ENCODE data around the gene ANGEL2.
A peak's percentile ranks its signal among the peaks of the same experiment; 100 is the strongest.
"Not testable (repeated sequence)": the region's sequence is repeated elsewhere in the genome, so short reads cannot be mapped to it uniquely, and the experiment has no call there.

The ANGEL2 gene, protein sequence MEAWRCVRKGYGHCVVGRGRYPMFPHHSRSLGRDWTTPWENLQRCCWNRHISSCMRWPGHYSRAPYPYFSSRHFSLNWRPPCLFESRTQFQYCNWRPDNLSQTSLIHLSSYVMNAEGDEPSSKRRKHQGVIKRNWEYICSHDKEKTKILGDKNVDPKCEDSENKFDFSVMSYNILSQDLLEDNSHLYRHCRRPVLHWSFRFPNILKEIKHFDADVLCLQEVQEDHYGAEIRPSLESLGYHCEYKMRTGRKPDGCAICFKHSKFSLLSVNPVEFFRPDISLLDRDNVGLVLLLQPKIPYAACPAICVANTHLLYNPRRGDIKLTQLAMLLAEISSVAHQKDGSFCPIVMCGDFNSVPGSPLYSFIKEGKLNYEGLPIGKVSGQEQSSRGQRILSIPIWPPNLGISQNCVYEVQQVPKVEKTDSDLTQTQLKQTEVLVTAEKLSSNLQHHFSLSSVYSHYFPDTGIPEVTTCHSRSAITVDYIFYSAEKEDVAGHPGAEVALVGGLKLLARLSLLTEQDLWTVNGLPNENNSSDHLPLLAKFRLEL

DNA sequence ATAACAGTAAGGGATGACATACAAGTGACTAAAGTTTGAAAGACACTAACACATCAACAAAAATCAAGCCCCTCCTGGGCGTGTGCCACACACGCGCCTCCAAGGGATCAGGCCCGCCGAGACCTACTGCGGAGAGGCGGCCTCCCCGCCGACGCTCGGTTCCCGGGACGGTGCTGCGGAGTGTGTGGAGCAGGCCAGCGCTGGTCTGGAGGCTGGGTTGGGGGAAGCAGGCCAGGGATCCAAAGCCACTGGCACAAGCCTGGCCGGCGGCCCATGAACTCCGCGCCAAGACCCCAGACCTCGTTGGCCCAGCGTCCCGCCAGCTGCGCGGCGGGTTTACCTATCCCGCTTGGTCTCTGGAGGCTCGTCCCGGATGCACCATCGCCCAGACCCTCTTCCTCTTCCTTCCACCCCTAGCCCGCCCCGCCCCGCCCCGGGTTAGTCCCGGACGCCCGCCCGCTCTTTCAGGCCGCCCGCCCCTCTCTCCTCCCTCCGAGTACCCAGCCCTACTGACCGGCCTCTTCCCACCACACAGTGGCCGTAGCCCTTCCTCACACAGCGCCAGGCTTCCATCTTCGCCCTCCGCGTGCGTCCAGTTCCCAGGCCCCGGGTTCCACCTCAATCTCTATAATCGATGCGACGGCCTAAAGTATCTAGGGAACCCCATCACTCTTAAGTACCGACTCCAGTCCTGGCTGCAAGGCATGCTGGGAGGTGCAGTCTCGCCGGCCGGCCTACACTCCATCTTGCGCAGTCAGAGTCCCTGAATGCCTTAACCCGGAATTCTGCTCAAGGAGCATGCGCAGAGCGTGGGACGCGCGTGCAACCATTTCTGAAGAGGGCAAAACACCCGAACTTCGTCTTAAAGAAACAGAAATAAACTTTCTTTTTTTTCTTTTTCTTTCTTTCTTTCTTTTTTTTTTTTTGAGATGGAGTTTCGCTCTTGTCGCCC lies at the start of gene ANGEL2:
Gene ANGEL2 (minus strand): TSS at position 769 of the 952 bp plus-strand sequence. CDS start 196 bp downstream, at position 573.
- peak; percentile 99 for DNase-seq (ENCODE audit: low read depth)

DNA sequence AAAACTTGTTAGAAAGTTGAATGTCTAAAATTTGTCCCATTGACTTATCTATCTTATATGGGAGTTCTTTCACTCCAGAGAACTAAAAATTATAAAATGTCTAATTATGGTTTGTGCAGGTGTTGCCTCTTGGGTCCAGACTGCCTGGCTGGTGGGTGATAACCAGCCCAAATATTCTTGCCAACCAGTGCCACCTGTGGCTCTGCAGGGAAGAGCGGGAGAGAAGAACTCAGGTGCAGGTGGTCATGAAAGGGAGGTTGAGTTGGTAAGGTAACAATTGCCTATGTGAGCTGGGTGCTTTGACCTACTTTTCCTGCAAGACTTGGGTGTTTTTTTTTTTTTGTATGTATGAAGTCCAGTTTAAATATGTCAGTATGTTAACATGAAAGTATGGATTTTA lies 45.6 kb upstream of the ANGEL2 start:
- DNase-seq (ENCODE audit: low read depth): no peak

DNA sequence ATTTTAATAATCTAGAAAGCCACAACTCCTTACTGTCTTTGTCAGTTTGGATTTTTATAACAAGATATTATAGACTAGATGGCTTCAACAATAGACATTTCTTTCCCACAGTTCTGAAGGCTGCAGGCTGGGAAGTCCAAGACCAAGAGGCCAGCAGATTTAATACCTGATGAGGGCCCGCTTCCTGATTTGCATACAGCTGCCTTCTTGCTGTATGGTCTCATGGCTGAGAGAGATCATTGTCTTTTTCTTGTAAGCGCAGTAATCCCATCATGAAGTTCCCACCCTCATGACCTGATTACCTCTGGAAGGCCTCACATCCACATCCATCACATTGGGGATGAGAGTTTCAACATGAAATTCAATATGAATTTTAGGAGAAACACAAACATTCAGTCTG lies 45.2 kb upstream of the ANGEL2 start:
- no peak for DNase-seq (ENCODE audit: low read depth)

DNA sequence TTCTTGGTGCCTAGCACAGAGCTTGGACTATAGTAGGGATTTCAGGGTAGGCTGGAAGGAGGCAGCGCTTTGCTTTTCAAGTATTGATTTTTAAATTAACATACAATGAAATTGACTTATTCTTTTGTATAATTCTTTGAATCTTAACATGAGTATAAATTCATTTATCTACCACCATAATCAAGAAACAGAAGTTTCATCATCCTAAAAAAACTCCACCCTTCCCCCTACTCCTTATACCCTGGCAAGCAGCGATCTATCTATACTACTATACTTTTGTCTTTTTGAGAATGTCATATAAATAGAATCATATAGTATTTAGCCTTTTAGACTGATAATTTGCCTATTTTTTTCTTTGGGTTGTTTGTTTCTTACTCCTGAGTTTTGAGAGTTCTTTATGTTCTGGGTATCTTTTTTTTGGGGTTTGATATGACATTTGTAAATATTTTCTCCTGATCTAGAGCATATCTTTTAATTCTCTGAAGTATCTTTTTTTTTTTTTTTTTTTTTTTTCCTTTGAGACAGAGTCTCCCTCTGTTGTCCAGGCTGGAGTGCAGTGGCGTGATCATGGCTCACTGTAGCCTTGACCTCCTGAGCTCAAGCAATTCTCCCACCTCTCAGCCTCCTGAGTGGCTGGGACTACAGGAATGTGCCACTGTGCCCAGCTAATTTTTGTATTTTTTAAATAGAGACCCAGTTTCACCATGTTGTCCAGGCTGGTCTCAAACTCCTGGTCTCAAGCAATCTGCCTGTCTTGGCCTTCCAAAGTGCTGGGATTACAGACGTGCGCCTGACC lies 41.8 kb upstream of the ANGEL2 start:
- no peak for DNase-seq (ENCODE audit: low read depth)

DNA sequence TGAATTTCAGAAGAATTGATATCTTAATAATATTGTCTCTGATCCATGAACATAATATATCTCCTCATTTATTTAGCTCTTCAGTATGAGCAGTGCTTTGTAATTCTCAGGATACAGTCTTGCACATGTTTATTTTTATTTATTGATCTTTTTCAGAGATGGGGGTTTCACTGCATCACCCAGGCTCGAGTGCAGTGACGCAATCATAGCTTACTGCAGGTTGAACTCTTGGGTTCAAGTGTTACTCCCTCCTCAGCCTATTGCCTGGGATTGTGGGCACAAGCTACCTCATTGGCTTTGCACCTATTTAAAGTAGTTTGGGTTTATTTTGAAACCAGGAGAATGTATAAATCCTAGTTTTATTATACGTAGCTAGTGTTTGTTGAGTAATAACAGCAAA lies 40.1 kb upstream of the ANGEL2 start:
- DNase-seq (ENCODE audit: low read depth): peak; percentile 19

DNA sequence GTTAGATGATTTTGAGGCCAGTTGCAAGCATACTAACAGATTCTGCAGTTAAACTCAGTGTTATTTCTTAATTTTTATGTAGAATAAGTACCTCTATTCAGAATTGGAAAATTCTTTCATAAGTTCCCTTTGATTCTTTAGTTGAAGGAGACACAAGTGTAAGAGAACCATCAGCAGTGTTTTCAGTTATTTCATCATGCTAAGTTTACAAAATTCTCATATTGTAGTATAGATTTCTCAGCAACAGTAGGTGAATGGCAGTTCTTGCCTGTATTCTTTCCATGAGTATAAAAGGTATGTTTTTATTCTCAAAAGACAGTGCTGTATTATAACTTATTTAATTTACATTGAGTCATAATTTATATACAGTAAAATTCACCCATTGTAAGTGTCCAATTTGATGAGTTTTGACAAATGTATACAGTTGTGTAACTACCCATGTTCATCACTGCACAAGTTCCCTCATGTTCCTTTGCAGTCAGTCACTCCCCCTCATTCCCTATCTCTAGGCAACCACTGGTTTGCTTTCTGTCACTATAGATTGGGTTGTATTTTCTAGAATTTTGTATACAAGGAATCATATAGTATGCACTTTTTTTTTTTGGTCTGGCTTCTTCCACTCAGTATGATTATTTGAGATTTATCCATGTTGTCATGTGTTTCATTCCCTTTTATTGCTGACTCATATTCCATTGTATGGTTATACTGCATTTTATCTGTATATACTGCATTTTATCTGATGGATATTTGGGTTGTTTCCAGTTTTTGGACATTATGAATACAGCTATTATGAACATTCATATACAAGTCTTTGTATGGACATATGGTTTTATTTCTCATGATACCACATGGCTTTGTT lies 39.3 kb upstream of the ANGEL2 start:
- peak; percentile 36 for DNase-seq (ENCODE audit: low read depth)

DNA sequence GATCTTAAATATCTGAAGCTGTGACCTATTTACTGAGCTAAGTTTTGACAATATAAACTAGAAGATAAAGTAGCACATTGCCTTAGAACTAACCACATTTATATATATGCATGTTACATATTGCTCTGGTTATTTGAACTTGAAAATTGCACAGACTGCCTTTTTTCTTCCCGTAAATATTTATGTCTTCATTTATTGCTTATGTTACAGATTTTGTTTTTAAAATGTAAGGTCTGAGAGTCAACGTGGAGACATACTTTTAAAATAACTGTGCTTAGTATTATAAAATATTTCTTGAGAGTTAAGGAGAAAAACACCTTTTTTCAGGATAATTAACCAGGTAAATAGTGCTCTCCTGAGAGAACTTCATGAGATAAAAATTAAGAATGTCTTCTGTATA lies 38.5 kb upstream of the ANGEL2 start:
- DNase-seq (ENCODE audit: low read depth): no peak

DNA sequence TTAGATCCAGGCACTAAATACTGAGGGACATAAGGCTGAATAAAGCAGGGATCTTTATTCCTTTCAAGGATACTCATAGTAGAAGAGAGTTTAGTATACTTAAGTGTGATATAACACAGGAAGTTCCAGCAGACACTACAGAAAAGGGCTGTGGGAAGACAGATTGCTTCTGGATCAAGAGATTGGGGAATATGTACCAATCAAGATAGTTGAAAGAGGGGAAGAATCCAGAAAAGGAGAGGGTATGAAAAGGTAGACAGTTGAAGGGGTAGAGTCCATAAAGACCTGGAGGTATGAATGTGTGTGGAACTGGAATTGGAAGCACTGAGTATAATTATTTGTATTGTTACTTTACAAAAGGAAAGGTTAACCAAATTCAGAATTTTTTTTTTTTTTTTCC lies 37.8 kb upstream of the ANGEL2 start:
- no peak for DNase-seq (ENCODE audit: low read depth)

DNA sequence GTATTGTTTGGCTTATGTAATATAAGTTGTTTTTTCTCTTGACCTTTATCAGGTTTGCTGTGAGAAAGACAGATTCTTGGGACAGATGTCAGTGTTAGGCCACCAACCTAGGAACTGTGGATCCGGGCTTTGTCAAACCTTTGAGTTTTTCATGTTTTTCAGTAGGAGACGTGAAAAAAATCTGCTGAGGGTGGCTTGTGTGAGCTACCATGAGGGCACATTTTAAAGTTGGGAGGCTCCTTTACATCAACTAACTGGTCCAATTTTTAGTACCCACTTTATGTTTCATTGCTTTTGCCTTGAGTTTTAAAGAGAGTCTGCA lies 36.2 kb upstream of the ANGEL2 start:
- no peak for DNase-seq (ENCODE audit: low read depth)

DNA sequence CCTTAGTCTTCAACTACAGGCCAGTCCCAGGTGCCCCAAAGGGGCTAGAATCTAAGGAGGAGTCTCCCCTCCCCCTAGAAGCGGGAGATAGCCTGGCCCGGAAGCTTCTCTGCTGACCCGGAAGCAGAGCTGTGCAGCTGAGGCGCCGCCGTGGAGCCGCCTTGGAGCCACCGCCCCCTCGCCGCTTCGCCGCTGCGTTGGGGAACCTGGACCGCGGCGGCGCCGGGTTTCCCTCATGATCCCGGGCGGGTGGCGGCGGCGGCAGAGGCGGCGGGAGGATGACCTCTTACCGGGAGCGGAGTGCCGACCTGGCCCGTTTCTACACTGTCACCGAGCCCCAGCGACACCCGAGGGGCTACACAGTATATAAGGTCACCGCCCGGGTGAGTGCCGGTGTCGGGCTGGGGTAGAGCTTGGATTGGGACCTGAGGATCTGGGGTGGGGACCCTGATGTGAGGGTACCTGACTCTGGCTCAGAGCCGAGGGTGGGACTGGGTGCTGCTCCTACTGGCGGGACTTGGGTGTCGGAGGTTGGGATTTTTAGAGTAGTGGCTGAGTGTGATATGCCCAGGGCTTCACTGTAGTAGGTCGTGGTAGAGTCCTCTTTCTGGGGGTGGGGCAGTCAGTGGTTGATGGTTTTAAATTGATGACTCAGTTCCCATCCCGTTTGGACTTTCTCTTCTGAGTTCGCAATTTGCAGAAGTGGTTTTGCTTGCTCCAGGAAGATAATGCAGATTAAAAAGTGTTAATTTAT lies 35.6 kb upstream of the ANGEL2 start, which contains the start of gene RPS6KC1:
Gene RPS6KC1 (plus strand): TSS at position 115 of the 754 bp plus-strand sequence. CDS start 164 bp downstream, at position 279.
- peak; percentile 86 for DNase-seq (ENCODE audit: low read depth)

DNA sequence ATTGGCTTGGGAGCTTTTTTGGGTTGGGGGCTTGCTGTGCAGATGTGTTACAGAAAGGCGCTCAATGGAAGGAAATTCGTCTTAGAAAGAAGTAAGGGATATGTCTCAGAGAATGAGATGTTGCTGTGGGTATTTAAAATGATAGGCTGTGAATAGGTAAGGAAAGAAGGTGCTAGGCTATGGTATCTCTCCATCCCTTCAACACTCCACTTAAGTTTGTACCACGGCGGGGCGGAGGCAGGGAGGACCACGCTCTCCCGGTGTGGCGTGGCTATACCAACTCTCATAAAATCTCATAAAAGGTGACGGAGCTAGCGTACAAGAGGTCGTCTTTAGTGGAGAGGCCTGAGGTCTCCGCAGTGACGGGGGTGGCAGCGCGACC lies 35.1 kb upstream of the ANGEL2 start:
- peak; percentile 5 for DNase-seq (ENCODE audit: low read depth)

DNA sequence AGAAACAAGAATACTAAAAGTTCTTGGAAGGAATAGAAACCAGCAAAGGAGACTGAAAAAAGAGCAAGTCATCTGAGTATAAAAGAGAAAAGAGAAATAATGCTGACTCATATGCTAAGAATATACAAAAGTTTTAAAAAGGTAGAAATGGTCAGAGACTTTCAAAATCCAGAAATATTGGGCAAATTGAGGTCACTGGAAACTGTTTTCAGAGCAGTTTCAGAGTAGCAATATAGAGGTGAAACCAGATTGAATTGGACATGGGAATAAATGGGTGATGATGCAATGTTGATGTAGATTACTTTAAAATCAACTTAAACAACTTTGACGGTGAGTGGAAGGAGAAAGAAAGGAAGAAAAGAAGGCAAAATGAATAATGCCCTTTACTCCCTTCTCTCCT lies 33.6 kb upstream of the ANGEL2 start:
- DNase-seq (ENCODE audit: low read depth): no peak

DNA sequence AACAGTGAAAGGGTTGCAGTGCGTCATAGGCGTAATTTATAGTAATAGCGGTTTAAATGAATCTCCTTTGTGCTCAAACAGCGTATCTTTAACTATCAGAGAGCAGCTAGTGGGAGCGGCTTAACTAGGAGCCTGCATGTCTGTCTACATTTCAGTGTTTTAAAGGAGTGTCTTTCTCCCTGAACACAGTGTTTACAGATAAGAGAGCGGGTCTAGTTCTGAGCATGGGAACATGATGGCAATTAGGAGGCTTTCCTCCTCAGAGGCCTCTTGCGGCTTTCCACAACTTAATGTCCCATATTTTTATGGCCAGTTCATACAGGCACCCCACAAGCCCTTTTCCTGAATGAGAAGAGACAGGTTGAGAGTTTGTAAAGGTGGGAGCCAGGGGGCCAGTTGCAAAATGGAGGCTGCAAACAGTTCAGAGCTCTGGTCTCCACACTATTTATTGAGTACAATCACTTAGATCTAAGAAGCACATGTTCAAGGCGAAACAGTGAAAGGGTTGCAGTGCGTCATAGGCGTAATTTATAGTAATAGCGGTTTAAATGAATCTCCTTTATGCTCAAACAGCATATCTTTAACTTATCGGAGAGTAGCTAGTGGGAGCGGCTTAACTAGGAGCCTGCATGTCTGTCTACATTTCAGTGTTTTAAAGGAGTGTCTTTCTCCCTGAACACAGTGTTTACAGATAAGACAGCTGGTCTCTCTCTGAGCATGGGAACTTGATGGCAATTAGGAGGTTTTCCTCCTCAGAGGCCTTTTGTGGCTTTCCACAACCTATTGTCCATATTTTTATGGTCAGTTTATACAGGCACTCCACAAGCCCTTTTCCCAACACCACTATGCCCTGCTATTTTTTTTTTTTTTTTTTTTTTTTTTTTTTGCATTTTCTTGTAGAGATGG lies 29.9 kb upstream of the ANGEL2 start:
- DNase-seq (ENCODE audit: low read depth): not testable (repeated sequence)

DNA sequence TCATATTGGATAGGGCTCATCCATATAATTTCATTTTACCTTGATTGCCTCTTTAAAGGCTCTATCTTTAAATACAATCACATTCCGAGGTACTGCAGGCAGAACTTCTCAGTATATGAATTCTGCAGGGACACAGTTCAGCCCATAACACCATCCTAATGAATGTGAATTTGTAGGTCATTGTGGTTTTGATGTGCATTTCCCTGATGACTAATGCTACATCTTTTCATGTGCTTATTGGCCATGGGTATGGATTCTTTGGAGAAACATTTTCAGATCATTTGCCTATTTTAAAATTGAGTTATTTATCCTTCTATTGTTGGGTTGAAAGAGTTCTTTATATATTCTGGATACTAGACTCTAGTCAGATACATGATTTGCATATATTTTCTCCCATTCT lies 25.8 kb upstream of the ANGEL2 start:
- peak; percentile 87 for DNase-seq (ENCODE audit: low read depth)

DNA sequence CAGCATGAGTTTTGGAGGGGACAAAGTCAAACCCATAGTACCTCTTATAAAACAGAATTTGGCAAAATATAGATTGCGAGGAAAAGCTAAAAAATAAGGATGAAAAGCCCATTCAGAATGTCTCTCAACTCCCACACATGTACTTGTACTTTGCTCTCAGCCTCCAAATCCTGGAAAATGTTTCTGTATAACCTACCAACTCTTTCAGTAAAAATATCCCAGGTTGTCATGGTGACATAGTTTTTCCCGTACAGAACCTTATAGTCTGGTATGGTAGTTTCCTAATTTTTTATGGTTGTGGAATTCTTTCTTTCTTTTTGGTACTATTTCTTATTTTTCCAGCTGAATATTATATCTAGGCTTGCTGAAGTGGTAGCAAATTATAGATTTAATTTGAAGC lies 19.9 kb upstream of the ANGEL2 start:
- DNase-seq (ENCODE audit: low read depth): no peak

DNA sequence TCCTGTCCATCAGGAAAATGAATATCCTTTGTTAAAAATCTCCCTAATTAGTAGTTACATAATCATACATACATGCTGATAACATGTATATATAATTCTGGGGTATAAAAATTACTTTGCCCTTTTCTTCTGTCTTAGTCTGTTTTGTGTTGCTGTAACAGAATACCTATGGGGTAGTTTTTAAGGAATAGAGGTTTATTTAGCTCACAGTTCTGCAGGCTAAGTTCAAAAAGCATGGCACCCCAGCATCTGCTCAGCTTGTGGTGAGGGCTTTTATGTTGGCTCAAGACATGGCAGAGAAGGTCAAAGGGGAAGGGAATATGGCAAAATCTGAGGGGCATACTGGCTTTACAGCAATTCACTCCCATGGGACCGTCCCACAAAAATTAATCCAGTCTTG lies 19.0 kb upstream of the ANGEL2 start:
- no peak for DNase-seq (ENCODE audit: low read depth)

DNA sequence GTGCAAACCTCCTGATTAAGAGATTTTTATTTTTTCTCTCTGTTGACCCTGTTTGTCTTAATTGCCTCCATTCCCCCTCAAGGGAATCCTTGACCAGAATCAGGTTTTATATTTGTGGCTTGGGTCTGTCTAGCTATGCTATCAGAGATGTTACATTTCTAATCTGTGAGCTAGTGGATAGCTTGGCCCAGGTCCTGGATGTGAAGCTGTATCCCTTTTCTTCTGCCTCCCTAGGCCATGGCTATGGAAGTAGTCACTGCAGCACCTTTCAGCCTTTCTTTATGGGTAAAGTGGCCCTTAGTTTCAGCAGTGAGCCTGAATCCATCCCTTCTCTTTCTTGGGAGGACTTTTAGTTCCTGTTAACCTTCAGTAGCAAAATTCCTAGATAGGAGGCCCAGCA lies 17.0 kb upstream of the ANGEL2 start:
- DNase-seq (ENCODE audit: low read depth): no peak

DNA sequence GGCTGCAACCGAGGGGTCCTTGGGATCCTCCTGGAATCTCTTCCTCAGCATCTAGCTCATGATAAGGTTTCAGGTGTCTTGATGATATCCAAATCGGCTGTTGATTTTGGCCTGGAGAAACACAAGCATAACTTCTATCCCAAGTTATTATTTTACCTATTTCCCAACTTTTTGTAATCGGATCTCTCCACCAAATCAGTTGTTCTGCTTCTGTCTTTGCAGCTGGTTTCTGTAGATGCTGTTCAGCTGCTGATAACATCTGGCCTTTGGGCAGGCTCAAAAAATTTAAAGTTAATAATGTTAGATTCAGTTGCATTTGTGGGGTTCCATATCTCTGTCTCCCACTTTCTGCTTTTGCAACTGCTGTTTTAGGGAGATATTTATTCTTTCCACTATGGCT lies 11.4 kb upstream of the ANGEL2 start:
- not testable (repeated sequence) for DNase-seq (ENCODE audit: low read depth)

DNA sequence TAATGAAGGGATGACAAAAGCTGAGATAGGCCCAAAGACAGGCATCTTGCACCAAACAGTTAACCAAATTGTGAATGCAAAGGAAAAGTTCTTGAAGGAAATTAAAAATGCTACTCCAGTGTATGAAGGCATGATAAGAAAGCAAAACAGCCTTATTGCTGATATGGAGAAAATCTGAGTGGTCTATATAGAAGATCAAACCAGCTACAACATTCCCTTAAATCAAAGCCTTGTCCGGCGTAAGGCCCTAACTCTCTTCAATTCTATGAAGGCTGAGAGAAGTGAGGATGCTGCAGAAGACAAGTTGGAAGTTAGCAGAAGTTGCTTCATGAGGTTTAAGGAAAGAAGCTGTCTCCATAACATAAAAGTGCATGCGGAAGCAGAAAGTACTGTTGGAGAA lies 4.3 kb upstream of the ANGEL2 start:
- DNase-seq (ENCODE audit: low read depth): no peak
